Neural progenitor cell (in vitro differentiated cells): ENCODE data around the gene EPHX1.

Experiments used
- CTCF ChIP-seq: fragments of 200-600 bp; sonication (generic); IDR thresholded peaks from 2 replicates; pipeline ENCODE4 v1.5.1; 2017; ENCODE audit warnings: antibody characterized with exemption, mild to moderate bottlenecking
- EZH2 ChIP-seq: fragments of 200-600 bp; sonication (generic); IDR thresholded peaks from 2 replicates; pipeline ENCODE4 v1.6.1; 2017; ENCODE audit warnings: antibody characterized with exemption, mild to moderate bottlenecking, moderate library complexity

- TF ChIP-seq CTCF, result no peak
- TF ChIP-seq EZH2, result no peak
Measured at GRCh38 chr1:225887030-225887314, 77.0 kb downstream of the EPHX1 start.
